GM19328 (cell line): Measurements from ENCODE around the gene MTX3.

Source experiments
- ATAC-seq: cut with Tn5 transposase; IDR thresholded peaks from one replicate; pipeline ENCODE4 v1.9.1; 2021; ENCODE audit warnings: mild to moderate bottlenecking, moderate library complexity; ENCODE audit not compliant: unreplicated experiment

MTX3 gene

DNA sequence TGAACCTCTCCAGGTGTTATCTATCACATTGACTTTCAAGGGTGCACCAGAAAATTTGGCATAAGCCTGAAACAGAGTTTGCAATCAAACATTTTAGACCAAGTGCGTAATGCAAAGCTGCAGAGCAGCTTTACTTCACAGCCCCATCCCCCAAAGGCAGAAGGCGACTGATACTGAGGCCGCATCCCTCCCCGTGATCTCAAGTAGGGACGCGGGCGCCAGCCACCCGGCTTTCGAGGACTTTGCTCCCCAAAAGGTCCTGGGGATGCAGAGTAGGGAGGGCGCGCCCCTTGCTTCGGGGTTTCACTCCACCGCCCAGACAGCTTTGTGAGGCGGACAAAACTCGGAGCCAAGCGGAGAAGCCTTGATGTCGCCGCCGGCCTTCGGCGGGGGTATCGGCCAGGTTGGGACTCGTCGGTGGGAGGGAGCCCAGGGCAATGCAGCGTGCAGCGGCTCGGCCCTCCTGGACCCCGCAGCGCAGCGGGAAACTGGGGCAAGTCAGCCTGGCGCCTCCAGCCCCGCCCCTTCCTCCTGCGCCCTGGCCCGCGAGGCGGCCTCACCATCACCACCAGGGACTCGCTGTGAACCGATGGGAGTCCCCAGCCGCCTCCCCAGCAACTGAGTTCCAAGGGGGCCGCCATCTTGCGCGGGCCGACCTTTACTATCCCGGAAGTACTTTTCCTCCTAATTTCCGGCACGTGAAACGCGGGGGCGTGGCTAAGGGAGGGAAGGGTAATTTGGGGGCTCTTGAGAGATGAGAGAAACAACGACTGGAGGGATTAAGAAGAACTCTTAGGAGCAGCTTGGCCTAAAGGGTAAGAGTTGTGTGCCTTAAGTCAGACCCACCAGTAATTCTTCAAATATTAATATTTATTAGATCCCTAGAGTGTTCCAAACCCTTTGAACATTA, at the start of gene MTX3:
Gene MTX3 (minus strand): TSS at position 665 of the 910 bp plus-strand sequence. CDS start 24 bp downstream, at position 641.
- ATAC-seq = peak; percentile 85

DNA sequence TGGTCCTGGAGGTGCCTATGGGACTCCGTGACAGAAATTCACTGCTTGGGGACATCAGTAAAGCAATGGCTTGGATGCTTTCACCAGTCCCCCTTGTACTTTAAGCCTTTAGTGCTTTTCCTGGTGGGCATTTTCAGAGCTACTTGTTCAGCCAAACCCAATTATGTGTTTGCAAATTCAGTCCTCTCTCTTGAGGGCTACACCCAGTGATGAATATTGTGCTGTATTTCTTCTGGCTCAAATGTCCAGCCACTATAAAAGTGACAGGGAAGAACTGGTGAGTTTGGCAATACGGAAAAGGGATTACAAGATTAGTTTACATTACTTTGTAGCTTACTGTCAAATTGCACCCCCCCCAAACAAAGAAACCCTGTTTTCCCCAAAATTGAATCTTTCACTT, 48.6 kb upstream of the MTX3 start:
- ATAC-seq = no peak

DNA sequence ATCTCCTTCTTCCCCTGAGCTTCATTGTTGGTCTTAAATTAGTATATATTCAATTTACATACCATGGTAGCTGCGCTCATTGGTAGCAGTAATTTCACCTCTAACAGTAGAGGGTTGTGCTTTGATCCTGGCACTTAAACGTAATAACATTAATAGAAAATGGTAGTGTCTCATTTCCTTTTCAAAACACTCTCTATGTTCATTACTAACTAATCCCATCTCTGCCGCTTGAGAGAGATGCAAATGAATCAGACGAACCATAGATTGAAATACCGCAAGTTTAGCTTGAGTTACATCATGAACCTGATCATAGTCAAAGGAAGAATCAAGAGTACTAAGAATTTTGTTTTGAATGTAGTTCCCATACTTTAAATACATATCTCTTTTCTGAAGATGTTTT, 46.3 kb upstream of the MTX3 start:
- no peak for ATAC-seq

GRCh38 chr5:80036615-80037014, 45.6 kb upstream of the MTX3 start:
- no peak for ATAC-seq

DNA sequence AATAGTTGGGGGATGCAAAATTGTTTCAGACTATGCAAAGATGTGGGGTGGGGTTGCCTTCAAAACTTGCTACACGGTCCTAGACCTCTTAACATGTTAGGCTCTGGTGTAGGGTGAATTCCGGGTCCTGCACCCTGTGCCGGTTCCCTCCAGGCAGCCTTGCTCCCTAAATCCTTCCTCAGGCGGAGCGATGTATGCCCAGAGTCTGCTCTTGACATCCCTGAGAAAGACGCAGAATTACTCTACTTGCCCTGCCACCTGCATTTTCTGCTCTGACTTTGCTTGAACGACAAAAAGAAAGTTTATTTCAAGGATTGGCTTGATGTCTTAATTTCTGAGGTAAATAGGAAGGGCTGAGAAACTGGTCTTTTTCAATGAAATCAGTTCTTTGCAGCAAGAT, 44.8 kb upstream of the MTX3 start:
- no peak for ATAC-seq

DNA sequence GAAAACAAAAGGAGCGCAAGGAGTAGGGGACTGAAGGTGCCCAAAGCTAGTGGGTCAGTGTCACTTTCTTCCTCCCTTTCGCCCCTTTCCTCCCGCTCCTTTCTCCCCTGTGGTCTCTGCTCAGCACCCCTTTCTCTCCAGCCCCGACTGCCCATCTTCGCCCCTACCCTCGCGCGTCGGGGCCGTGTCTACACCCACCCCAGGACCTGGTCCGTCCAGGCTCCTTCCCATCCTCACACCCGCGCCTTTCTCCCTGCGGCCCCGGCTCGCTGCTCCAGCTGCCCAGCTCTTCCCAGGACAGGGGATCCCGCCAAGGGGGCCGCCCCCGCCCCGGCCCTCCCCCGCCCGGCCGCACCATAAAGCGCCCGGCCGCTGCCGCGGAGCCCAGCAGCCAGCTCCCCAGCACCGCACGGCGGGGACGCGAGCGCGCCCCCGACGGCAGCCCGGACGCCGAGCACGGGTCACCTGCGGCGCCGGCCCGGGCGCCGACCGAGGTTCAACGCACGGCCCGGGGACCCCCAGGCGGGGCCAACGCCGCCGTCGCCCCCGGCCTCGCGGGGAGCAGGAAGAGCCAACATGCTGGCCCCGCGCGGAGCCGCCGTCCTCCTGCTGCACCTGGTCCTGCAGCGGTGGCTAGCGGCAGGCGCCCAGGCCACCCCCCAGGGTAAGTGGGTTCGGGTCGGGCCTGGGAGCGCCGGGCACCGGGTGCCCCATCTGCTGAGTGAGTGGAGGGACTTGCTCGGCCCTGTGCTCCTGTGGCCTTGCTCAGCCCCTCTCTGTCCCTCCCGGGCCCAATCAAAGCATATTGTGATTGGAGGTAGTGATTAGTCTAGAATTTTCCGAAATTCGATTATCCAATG, 44.1 kb upstream of the MTX3 start, which contains the start of gene THBS4:
Gene THBS4 (plus strand): TSS at position 387 of the 860 bp plus-strand sequence. CDS start 190 bp downstream, at position 577.
- ATAC-seq = no peak

- ATAC-seq = no peak
Measured at GRCh38 chr5:80034559-80034958, 43.5 kb upstream of the MTX3 start.

GRCh38 chr5:80033513-80033912, 42.5 kb upstream of the MTX3 start:
- ATAC-seq = no peak

DNA sequence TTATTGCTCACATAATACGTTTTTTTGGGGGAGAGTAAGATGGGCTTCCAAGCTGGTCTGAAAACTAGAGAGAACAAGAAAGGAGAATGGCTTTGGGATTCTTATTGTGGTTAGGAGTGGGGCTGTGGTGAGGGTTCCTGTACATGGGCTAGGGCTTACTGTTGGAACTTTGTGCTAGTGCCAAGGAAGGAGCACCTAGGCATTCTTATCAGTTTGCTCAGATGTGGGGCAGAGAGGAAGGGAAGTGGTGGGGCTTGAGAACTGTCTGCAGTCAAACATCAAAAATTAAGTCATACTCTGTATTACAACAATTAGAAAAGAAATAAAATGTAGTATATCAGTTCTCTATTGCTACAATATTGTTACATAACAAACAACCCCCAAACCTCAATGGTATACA, 40.0 kb upstream of the MTX3 start:
- ATAC-seq = no peak

GRCh38 chr5:80026841-80027240, 35.8 kb upstream of the MTX3 start:
- ATAC-seq = no peak

GRCh38 chr5:80025069-80025468, 34.0 kb upstream of the MTX3 start:
- no peak for ATAC-seq

DNA sequence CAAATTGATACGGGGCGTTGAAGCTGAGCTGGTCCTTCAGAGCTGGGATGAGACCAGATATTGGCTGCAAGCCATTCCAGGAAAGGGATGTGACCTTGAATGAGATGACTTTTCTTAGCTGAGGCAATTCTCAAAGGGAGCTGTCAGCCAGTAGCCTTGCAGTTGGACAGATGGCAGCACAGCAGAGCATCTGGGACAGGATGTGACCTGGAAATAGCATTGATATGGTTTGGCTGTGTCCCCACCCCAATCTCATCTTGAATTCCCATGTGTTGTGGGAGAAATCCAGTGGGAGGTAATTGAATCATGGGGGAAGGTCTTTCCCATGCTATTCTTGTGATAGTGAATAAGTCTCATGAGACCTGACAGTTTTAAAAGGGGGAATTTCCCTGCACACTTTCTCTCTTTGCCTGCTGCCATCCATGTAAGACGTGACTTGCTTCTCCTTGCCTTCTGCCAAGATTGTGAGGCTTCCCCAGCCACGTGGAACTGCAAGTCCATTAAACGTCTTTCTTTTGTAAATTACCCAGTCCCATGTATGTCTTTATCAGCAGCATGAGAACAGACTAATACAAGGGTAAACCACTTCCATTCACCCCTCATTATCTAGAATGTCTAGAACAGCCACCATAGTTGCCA, 19.8 kb upstream of the MTX3 start:
- ATAC-seq = no peak

GRCh38 chr5:80008995-80009765, 18.1 kb upstream of the MTX3 start:
- ATAC-seq = no peak

- ATAC-seq = no peak
Measured at GRCh38 chr5:80002677-80003076, 11.6 kb upstream of the MTX3 start.

DNA sequence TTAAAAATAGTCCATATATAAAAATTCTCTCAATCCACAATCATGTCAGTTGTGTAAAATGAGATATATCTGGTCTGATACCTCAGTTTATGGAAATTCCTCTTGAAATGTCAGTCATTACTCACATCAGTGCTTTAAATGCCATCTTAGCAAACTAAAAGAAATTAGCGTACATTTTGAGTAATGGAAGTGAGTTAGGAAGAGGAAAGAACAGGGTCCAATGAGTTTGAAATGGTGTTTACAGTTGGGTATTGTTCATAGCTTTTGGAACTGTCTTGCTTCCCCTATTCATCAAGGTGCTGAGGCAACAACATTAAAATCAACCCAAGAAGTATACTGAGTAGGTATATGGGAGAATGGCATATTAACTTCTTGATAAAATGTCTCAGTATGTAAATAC, 8.7 kb upstream of the MTX3 start:
- no peak for ATAC-seq

GRCh38 chr5:79992891-79993657, 2.0 kb upstream of the MTX3 start:
- ATAC-seq = no peak

- ATAC-seq = peak; percentile 28
Measured at GRCh38 chr5:79990205-79990597, 861 bp downstream of the MTX3 start.

DNA sequence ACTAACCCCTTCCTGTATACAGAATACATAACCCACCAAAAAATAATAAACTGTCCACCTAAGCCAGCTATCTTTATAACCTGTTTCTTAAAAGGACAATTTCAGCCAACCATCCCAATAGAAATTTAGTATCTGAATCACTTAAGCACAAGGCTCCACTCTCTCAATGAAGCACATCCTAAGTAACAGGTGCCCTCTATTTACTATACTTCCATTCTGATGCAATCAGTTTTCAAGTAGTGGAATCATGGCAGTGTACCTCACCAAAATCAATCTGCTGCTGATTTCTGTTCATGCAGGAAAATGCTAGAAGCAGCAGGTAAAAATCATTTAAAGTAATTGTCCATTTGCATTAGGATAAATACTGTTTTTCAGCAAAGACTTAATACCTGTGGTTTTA, 4.8 kb downstream of the MTX3 start:
- ATAC-seq = no peak

- ATAC-seq = no peak
Measured at GRCh38 chr5:79985288-79985687, 5.8 kb downstream of the MTX3 start.

- no peak for ATAC-seq
Measured at GRCh38 chr5:79984363-79984762, 6.7 kb downstream of the MTX3 start.
